ENCODE measurements around the gene KLRK1.
"Not testable (repeated sequence)": the region's sequence is repeated elsewhere in the genome, so short reads cannot be mapped to it uniquely, and the experiment has no call there.

The KLRK1 gene

GRCh38 chr12:10362828-10363657 is 26.8 kb downstream of the KLRK1 start:
- no peak for DNase-seq

GRCh38 chr12:10362325-10362724 is 27.5 kb downstream of the KLRK1 start:
- DNase-seq, result no peak

GRCh38 chr12:10361622-10362021 is 28.2 kb downstream of the KLRK1 start:
- no peak for DNase-seq

- no peak for DNase-seq
These were observed 28.8 kb downstream of the KLRK1 start for GRCh38 chr12:10361084-10361483.

GRCh38 chr12:10358969-10359368 is 30.9 kb downstream of the KLRK1 start:
- no peak for DNase-seq

- DNase-seq, result no peak
These were observed 31.7 kb downstream of the KLRK1 start for GRCh38 chr12:10358131-10358530.

GRCh38 chr12:10354502-10354901 is 35.3 kb downstream of the KLRK1 start:
- no peak for DNase-seq

GRCh38 chr12:10354071-10354470 is 35.8 kb downstream of the KLRK1 start:
- DNase-seq, result no peak

- not testable (repeated sequence) for DNase-seq
These were observed 38.4 kb downstream of the KLRK1 start for GRCh38 chr12:10351457-10351856.

GRCh38 chr12:10341892-10342509 is 47.8 kb downstream of the KLRK1 start:
- no peak for DNase-seq

- not testable (repeated sequence) for DNase-seq
These were observed 48.9 kb downstream of the KLRK1 start for GRCh38 chr12:10340946-10341345.

- no peak for DNase-seq
These were observed 50.6 kb downstream of the KLRK1 start for GRCh38 chr12:10339053-10339840.

- DNase-seq, result not testable (repeated sequence)
These were observed 51.4 kb downstream of the KLRK1 start for GRCh38 chr12:10338470-10338869.

GRCh38 chr12:10336196-10336595 is 53.6 kb downstream of the KLRK1 start:
- DNase-seq, result not testable (repeated sequence)

GRCh38 chr12:10331642-10332239 is 58.1 kb downstream of the KLRK1 start:
- DNase-seq, result peak in 1 of 2 donors; percentile 55

- DNase-seq, result not testable (repeated sequence)
These were observed 61.1 kb downstream of the KLRK1 start for GRCh38 chr12:10328691-10329090.

All from CD4-positive, alpha-beta T cell treated with Interferon alpha-2 for 1 hour (primary cell).